NCI-H128 (cell line): ENCODE results near the gene DDX42.
"Not testable (repeated sequence)": the region's sequence is repeated elsewhere in the genome, so short reads cannot be mapped to it uniquely, and the experiment has no call there.

Source experiments
- DNase-seq: peaks from one replicate; lab custom pipeline; 2025; ENCODE audit not compliant: unreplicated experiment; lab: John Stamatoyannopoulos, UW

Gene DDX42

DNA sequence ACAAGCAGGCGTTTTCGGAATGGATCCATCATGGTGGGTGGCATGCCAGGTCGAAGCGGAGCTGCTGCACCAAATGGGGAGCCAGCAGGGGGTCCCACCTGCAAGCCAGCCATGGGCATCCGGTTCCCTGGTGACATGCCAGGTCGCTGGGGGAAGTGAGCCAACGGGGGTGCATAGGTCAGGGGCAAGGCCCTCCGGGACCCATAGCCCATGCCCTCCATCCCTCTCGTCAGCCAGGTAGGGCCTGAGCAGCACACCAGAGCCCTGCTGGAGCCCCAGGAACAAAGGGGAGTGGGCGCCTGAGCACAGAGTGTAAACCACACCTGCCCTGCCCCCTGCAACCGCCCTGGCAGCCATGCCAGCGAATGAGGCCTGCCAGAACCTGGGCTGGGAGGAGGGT, 63.5 kb downstream of the DDX42 start:
- no peak for DNase-seq

- no peak for DNase-seq
Observed at GRCh38 chr17:63837962-63838600, 64.1 kb downstream of the DDX42 start.

GRCh38 chr17:63838631-63839171, 64.7 kb downstream of the DDX42 start:
- no peak for DNase-seq

DNA sequence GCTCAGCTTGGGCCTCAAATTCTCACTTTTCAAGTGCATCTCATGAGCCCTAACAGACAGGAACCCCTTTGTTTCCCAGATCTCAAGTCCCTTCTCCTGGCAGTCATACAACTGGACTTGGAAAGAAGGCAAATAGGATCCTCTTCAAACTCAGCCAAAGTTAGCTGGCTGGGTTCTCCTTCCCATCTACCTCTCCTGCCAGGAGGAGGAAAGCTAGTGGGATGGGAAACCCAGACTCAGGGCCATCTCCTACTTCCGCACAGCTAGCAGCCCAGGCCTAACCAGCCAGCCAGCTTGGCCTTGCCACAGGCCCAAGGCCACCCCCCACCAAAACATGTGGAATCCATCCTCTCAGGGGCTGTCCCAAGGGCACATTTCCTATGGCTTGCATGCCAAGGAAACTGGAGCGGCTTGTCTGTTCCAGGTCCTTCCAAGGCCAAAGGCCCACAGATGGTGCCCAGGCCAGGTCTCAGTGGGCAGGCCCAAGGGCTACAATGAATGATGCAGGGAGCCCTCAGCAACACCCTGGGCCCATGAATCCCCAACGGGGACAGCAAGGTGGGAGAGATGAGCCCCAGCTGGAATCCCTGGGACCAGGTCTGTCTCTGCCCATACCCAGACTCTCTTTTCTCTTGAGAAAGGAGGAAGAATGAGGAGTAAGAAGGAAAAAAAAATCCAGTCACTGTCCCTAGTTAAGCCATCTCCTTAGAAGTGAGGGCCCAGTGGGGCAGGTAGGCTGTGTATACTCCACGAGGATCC, 66.8 kb downstream of the DDX42 start:
- DNase-seq = no peak

DNA sequence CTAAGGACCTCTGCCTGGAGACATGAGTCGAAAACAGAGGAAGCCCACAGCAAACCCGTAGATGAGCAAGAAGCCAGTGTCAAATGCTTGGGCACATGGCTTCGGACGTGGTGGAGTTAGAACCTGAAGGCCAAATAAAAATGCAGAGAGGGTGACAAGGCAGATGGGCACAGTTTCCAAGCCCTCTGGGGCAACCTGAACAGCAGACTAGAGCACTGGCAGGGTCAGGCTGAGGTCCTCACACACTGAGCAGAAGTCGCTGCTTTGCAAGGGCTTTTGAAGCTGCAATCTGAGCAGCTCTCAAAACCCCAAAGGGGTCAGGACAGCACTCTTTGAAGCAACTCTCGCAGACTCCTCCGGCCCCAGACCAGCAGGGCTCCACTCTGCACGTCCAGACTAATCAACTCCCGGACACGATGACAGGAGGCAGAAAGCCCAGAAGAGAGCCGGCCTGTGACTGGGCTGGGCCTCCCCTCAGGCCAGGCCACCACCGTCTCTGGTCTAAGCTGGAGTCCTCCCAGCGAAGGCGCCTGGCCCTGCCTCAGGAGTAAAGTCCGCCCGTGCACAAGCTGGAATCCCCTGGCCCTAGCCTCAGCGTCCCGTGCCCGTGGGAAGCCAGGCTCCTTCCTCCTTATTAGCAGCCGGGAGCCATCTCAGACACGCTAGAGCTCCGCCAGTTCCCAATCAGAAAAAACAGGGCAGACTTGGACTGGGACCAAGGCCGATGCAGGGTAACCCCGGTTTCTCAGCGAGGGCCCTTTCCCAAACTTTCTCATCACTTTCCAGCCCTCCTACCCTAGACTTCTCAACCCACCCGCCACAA, 67.6 kb downstream of the DDX42 start:
- DNase-seq = no peak

GRCh38 chr17:63842173-63842539, 68.2 kb downstream of the DDX42 start:
- no peak for DNase-seq

DNA sequence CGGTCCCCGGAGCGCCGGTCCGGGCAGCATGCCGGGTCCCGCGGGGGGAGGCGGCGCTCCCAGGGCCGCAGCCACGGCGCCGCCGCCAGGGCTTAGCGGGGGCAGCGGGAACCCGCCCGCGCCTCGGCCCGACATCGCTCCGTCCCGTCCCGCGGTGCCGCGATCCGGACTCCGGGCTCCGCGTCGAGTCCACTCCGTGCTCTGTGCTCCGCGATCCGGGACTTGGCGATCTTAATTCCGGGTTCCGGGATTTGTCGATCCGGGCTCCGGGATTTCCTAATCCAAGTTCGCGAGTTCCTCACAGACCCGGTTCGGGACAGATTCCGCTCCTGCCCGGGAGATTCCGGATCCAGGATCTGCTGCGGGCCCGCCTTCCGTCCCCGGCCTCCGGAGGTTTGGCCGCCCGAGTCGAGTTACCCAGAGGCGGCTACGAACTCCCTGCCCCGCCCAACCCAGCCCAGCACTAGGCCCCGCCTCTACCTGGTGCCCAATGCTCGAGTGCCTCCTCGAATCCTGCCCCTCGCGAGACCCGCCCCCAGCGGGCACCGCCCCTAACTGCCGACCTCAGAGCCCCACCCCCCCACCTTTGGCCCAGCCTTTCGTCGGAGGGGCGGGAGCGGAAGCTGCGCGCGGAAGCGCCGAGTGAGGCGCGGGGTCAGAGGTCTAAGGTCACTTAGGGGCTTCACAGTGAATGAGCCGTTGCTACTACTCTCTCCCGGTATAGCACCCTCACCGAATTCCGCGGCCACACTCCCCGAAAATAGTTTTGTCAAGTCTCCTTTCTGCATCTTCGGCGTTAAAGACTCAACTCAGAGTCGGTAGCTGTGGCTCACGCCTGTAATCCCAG, 68.8 kb downstream of the DDX42 start, which contains the start of gene SMARCD2:
Gene SMARCD2 (minus strand): TSS at position 146 of the 847 bp plus-strand sequence. CDS start 11 bp downstream, at position 135.
- DNase-seq = peak; percentile 91

DNA sequence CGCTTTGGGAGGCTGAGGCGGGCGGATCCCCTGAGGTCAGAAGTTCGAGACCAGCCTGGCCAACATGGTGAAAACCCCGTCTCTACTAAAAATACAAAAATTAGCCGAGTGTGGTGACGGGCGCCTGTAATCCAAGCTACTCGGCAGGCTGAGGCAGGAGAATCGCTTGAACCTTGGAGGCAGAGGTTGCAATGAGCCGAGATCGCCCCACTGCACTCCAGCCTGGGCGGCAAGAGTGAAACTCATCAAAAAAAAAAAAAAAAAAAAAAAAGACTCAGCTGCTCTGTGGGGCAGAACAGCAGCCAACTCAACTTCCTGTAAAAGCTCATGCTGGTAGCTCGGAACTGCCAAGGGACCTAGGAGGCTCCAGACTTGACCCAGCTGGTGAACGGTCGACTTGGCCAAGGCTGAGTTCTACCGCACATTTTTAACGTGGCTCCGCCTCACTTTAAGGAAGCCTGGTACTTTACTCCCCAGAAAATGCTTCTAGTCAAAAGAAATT, 69.5 kb downstream of the DDX42 start:
- DNase-seq = not testable (repeated sequence)

DNA sequence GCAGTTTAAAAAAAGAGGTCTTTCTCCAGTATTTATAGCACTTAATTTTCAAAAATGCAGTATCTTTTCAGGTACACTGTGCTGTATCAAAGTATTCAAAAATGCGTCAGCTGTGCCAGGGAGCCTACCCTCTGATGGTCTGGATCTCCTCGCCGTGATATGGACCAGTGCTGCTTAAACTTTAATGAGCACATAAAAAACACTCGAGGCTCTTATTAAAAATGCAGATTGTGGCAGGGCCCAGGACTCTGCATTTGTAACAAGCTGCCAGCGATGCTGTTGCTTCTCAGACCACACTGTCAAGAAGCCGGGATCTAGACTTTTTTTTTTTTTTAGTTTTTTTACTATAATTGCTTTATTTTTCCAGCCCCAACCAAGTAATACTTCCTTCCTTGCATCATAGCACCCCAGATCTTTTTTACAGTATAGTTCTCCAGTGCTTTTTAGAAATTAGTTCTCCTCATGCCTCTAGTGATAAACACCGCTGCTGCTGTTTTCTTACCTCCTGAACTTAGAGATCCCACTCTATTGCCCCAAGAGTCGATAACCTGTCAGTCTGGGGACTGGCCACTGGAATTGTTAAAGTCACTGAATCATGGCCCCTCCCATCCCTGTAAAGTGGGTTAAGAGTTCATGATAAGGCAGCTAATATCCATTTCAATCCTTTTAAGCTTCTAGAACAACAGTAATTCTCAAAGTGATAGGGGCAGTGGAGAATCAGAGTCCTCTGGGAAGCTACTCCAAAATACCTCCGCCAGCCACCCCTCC, 70.1 kb downstream of the DDX42 start:
- DNase-seq = no peak

DNA sequence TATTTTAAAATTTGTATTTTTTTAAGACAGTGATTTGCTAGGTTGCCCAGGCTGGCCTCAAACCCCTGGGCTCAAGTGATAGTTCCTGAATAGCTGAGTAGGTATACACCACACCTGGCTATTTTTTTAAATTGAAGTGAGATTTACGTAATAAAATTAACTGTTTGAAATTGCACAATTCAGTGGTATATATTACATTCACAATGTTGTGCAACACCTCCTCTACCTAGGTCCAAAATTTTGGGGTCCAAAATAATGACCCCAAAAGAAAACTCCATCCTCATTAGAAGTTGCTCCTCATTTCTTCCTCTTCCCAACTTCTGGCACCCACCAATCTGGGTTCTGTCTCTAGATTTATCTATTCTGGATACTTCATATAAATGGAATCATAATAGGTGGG, 71.5 kb downstream of the DDX42 start:
- no peak for DNase-seq

DNA sequence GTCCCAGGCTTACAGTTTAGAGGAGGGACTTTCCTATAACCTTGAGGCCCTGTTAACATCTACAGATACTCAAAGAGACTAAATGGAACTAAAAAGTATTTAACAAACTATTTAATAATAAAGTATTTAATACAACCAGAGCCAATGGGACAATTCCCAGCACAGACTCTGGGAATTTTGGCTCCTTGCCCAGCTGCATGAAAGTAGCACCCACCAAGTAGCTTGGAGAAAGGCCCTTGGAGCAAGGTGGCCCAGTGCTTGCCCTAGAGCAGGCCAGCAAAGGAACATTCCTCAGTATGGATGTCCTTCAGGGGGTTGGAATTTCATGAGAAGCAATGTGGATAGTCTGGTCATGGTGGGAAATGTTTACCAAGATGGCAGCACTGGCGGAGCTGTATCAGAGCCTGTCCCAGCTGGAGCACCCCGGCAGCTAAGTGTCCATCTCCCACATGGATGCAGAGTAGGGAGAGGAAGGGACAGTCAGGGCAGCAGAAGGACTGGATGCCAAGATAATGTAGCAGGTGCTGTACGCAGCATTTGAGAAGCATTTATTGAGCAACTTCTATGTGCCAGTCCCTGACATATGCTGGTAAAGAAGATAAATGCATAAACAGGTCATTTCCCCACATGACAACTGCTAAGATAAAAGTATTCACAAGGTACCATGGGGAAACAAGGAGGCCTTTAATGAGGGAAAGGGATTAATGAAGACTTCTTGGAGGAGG, 73.7 kb downstream of the DDX42 start:
- DNase-seq = no peak

GRCh38 chr17:63848834-63849689, 75.1 kb downstream of the DDX42 start:
- DNase-seq = no peak

- DNase-seq = no peak
Observed at GRCh38 chr17:63850401-63850800, 76.4 kb downstream of the DDX42 start.

DNA sequence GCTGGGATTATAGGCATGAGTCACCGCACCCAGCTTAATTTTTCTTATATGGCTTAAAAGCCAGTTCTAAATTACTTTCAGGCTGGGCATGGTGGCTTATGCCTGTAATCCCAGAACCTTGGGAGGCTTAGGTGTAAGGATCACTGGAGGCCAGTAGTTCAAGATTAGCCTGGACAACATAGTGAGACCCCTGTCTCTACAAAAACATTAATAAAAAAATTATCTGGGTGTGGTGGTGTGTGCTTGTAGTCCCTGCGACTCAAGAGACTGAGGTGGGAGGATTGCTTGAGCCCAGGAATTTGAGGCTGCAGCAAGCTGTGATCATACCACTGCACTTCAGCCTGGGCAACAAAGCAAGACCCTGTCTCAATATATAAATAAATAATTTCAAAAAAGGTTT, 79.3 kb downstream of the DDX42 start:
- DNase-seq = no peak

- DNase-seq = no peak
Observed at GRCh38 chr17:63854709-63855108, 80.7 kb downstream of the DDX42 start.

DNA sequence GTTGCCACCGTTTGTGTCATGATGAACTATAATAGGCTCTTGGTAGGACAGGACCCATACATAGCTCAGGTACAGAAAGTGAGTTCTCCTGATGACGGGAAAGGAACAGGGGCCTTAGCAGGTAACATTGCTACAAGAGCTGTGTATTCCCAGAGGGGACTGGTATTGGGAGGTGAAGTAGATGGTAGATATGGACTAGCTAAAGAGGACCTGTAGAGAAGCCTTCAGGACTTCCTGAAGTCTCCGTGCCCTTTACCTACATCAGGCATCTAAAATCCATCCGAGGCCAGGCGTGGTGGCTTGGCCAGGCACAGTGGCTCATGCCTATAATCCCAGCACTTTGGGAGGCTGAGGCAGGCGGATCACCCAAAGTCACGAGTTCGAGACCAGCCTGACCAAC, 81.2 kb downstream of the DDX42 start:
- no peak for DNase-seq

GRCh38 chr17:63856425-63856824, 82.5 kb downstream of the DDX42 start:
- DNase-seq = not testable (repeated sequence)

- no peak for DNase-seq
Observed at GRCh38 chr17:63859257-63859656, 85.3 kb downstream of the DDX42 start.
